Fibroblast of gingiva (primary cell): ENCODE results near the gene NEDD9.
A peak's percentile ranks its signal among the peaks of the same experiment; 100 is the strongest.

Experiments
- DNase-seq: peaks from one replicate; pipeline ENCODE4 v3.0.0-alpha.2; 2011; ENCODE audit warnings: low read depth

NEDD9 gene

DNA sequence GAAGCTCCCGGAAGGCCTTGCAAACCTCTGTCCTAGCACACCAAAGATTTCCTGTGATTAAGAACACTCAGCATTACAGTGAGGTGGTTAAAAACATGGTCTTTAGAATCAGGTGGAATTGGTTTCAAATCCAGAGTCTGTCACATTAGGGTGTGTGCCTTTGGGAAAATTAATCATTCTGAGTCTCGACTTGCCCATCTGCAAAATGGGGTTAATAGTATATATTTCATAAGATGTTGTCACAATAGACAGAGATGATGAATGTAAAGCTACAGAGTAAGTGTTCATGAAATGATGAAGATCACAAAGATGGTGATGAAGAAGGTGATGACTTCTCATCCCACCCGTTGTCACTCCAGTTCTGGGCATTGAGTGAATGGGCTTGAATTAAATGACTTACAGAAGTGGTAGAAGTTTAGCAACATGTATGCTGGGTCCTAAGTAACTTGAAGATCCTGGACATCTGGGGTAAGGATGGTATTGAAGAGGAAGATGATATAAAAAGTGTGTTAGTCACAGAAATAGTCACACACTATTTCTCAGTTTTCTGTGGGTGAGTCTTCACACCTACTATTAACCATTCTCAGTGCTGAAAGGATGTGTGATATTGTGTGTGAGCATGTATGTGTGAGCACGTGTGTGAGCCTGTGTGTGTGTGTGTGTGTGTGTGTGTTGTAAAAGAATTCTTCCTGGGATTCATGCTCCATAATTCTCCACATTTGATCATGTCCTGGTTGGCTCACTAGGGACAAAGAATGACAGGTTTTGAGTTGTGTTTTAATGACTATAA is 28.0 kb upstream of the NEDD9 start:
- DNase-seq = no peak

GRCh38 chr6:11258260-11259237 is 26.1 kb upstream of the NEDD9 start:
- DNase-seq = no peak

GRCh38 chr6:11255610-11256009 is 23.1 kb upstream of the NEDD9 start:
- no peak for DNase-seq

DNA sequence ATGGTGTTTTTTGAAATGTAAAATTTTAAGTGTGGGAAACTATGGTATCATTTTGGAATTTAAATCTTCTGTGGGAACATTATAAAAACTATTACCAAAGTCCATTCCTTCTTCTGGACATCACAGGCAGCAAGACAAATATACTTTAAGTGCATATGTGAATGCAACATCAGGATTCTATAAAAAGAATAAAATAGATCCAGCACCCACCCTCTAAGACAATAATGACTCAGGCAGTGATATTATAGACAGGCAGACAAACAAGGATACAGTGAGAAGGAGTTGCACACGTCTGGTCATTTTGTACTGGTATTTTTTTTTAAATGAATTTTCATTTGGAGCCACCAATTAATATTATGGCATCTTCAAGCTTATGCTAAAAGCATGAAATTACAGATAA is 21.1 kb upstream of the NEDD9 start:
- DNase-seq = no peak

DNA sequence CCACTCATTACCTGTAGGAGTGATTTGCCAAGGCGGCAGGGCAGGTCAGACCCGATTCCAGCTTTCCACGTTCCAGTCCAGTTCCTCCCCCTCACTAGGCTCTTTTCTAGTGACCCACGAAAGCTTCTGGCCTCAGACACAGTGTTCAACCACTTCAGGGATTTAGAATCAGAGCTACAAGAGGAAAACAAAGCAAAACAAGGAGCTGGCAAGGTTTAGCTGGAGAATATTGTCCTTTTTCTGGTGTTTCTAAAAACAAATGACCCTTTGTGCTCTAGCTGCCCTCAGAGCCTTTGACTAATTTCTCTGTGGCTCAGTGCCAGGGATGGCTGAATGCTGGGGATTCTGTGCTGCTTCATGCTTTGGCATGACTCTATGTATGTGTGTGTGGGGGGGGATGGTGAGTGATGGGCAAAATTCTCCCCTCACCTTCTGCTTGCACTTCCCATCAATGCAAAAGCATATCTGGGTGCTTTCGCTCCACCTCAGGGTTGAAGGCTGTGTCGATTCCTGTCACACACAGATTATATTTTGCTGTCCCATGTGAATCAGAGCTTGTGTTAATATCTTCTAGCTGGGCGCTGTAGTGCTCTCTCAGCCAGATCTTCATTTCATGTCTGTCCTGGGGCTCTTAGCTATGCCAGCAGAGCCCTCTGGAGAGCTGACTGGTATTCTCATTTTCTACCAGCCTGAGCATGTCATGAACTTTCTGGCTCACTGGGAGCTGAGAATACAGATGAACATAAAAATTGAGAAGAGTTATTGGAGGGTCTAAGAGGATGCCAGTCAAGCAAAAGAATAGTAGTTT is 19.3 kb upstream of the NEDD9 start:
- DNase-seq = peak; percentile 70

- no peak for DNase-seq
These were observed 17.6 kb upstream of the NEDD9 start for GRCh38 chr6:11250108-11250507.

DNA sequence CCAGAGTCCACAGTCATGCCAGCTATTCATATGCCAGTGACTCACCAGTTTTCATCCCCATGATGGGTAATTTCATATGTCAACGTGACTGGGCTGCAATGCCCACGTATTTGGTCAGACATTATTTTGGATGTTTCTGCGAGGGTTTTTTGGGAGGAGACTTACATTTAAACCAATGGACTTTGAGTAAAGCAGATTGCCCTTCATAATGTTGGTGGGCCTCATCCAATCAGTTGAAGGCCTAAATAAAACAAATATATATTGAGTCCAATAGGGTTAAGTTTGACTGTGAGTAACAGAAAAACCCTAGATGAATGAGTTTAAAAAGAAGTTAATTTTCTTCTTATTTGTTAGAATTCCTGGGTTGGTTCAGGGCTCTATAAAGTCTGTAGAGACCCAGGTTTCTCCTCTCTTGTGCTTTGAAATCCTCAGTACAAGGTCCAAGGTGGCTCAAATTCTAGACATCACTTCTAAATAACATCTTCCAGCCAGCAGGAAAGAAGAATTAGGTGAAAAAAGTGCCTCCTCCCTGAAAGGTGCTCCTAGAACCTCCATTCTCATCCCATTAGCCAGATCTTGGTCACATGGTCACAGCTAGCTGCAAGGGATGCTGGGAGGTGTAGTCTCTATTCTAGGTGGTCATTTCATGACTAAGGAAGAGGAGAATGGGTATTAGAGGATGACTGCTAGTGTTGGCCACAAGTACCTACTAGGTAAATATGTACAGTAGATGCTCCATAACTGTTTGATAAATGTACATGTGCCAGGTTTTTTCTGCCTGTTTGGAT is 16.7 kb upstream of the NEDD9 start:
- DNase-seq = no peak

DNA sequence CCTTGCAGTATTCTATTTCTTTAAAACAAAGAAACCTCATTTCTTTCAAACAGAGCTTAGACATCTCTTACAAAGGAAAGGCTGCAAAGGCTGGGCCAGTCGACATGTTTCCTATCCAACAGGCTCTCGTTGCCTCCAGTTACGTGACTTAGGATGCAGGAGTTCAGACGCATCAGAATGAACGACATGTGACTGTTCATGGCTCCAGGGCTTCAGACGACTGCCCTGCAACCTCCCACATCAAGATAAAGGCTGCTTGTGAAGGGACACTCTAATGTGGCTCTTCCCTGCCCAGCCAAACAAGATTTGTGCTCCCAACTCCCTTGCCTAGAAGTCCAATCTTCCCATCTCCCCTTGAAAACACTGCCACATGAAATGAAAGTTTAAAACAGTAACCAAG is 14.3 kb upstream of the NEDD9 start:
- no peak for DNase-seq

DNA sequence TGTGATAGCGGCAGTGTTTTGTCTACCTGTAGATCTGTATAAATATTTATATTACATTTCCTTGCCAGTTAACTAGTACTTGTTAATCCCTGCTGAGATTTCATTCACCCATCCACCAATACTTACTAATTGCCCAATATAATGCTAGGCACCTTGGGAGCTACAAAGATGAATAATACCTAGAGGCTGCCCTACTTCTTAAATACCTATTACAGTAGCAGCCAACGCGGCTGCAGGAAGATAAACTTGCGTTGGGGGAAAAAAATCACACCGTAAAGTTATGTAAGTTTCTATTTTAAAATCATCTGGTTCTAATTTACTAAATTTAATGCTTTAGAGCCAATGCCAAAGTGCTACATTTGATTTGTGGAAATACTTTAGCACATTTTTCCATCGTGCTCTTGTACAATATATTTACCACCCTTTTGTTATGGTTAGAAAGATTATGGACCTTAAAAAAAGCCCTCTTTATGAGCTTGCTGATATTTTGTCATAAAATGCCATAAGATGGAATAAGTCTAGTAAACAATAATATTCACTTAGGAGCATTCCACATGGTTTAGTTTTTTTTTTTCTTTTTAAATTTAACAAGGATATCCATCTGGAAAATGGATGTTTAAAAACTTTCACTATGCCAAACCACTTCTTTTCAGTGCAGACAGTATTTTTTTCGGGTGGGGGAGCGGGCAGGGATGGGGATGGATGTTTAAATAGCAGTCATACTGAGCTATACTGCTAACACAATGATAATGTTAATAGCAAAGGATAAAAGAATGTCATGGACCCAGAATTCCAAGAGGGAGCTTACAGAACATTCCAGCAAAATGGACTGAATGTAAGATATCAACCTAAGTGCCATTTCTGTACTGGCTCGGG is 13.2 kb upstream of the NEDD9 start:
- peak; percentile 45 for DNase-seq

DNA sequence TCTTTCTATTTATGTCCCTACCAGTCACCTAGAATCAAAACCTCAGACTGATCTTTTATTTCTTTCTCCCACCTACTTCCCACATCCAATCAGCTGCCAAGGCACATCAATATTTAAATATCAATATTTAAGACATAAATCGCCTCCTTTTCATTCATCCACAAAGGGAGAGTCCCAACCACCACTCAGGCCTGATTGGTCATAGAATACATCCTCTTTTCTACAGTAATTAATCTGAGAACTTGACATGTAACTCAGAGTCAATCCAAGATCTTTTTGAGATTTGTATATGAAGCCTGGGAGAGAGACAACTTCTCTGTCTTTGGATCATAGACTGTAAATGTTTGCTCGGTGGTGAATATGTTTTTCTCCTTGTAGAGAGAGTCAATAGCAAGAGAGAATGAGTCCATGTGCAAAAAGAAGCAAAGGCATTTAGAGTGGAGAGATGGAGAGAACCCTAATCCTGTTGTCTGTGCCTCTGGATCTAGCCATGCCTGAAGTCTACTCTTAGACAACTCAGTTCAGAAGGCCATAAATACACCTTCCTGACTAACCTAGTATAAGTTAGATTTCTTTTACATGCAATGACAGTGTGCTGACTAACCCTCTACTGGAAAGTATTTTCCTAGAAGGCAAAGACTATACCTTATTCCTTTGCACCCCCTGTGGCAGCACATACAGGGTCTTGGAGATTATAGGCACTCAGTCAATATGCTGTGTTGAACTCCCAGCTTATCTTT is 12.1 kb upstream of the NEDD9 start:
- no peak for DNase-seq

- no peak for DNase-seq
These were observed 11.4 kb upstream of the NEDD9 start for GRCh38 chr6:11243861-11244260.

GRCh38 chr6:11242711-11243110 is 10.2 kb upstream of the NEDD9 start:
- DNase-seq = peak; percentile 79

GRCh38 chr6:11241793-11242201 is 9.3 kb upstream of the NEDD9 start:
- peak; percentile 30 for DNase-seq

DNA sequence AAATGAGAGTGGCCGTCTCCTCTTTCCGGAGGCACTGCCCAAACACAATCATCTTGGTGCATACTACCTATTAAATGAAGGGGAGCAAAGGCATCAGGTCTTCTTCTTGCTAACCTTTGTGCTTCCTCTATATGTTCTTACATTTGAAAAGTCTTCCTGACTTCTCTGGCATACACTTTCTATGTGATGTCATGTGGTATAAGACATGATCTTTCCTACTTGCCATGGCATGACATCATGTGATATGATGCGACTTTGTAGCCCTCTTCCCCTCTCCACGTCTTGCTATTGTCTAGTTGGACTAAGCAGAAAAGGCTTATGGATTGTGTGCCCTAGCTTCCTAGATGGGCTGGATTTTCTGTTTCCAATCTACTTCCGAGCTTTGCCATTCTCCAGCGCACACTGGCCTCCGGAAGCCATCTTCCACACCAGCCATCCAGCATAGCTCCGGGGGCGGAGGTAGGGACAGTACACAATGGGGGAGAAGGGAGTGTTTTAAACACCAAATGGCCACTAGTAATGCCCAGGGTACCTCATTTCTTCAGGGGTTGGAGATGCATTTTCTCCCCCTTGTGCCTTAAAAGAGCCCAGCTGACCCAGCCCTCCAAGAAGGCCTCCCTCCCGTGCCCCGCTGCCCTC is 8.8 kb upstream of the NEDD9 start:
- DNase-seq = no peak

DNA sequence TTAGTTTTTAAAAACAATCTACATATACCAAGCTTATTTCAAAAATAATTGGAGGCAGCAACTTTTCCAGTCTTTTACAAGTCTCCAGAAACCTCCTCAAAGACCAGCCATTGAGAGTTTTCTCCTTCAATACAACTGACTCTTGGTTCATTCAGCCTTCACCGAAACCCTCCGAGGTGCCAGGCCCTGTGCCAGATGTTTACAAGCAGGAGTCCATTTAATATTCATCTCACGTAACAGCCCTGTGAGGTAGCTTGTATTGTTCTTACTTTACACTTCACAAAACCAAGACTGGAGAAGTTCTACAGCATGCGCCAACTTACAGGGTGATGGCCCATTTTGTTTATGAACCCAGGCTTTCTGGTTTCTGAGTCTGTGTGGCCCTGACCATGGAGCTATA is 5.5 kb upstream of the NEDD9 start:
- DNase-seq = no peak

DNA sequence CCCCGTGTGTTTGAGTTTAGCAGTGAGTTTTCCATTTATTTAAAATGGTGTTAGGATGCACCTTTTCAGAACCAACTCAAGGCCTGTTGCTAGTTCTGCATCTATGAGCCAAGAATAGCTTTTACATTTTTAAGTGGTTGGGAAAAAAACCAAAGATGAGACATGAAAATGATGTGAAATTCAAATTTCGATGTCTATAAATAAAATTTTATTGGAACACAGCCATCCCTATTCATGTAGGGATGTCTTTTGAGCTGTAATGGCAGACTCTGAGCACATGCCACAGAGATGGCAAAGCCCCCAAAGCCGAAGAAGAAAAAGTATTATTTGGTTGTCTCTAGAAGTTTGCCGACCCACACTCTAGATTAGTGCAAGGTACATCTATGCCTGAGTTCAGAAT is 5.0 kb upstream of the NEDD9 start:
- DNase-seq = no peak

DNA sequence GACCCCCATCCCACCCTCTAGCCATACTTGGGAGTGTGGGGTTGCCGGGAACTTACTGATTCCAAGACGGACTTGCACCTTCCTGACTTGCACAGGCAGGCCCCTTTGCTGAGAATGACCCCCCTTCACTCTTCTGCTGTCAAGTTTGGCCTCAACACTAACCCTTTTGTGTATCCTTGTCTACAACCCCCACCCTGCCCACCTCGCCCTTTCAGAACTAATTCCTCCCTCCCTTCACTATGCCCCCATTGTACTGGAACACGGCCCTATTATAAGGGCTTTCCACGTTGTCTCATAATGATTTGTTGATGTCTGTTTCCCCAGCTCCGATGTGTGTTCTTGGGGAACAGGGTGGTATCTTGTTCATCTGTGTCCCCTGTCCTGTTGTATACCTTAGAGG is 4.4 kb upstream of the NEDD9 start:
- no peak for DNase-seq

DNA sequence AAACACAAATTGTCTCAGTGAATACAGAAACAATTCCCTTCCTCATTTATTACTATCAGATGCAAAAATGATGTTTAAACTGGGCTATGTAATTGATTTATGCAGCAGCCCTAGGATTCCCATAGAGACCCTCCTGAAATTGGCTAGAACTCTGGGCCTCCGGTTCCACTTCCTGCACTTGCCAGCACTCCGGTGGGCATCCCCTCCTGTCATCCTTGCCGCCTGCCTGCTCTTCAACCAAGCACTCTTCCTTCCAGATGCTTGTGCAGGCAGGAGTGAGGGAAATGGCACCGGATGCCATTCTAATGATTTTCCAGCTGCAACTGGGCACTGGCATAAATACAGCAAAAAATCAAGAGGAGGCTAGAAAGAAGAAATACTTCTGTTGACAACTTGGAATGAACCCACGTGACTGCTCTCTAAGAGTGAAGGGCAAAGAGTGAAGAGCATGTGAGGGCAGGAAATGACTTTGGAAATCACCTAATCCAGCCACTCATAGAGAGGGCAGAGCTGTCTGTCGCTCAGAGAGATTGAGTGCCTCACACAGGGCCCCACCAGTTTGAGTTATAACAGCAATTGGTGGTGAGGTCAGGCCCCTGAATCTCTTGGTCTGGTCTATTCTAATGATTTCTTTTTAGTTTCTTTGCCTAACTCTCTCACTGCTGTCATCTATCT is 3.7 kb upstream of the NEDD9 start:
- DNase-seq = no peak

DNA sequence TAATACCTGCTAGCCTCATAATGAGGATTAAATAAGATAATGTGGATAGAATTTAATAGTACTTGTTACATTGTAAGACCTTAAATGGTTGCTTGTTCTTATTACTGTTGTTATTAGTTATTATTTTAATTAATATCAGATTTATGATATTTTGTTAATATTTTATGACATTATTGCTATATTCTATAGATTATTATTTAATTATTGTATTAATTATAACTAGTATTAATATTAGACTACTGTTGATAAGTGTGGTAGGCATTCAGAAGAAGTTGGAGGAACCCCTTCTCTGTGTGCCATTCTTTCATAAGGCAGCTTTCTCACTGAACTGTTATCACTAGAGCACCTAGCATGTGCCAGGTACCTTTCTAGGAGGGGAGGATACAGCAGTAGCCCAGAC is 2.6 kb upstream of the NEDD9 start:
- DNase-seq = no peak
